DOHH2 (cell line): ENCODE data around the gene PARD6B.

Experiments used
- EZH2phosphoT487 ChIP-seq: fragments of 200-600 bp; sonication (generic); IDR thresholded peaks from 2 replicates; pipeline ENCODE4 v1.6.1; 2017; ENCODE audit warnings: borderline replicate concordance, mild to moderate bottlenecking, antibody characterized with exemption, low read length, moderate library complexity, mixed read lengths
- TF ChIP-seq, protein P1 (sequence below): fragments of 200-600 bp; sonication (generic); IDR thresholded peaks from one replicate; pipeline ENCODE4 v1.5.1; 2014; ENCODE audit warnings: antibody characterized with exemption, mild to moderate bottlenecking, low read depth, low read length; ENCODE audit not compliant: poor library complexity, severe bottlenecking

GRCh38 chr20:50727792-50728485 is 3.4 kb upstream of the PARD6B start:
- TF ChIP-seq, protein P1, sequence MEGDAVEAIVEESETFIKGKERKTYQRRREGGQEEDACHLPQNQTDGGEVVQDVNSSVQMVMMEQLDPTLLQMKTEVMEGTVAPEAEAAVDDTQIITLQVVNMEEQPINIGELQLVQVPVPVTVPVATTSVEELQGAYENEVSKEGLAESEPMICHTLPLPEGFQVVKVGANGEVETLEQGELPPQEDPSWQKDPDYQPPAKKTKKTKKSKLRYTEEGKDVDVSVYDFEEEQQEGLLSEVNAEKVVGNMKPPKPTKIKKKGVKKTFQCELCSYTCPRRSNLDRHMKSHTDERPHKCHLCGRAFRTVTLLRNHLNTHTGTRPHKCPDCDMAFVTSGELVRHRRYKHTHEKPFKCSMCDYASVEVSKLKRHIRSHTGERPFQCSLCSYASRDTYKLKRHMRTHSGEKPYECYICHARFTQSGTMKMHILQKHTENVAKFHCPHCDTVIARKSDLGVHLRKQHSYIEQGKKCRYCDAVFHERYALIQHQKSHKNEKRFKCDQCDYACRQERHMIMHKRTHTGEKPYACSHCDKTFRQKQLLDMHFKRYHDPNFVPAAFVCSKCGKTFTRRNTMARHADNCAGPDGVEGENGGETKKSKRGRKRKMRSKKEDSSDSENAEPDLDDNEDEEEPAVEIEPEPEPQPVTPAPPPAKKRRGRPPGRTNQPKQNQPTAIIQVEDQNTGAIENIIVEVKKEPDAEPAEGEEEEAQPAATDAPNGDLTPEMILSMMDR = no peak
- no peak for TF ChIP-seq EZH2phosphoT487
